ENCODE data around the gene DCHS2. TPM values are rescaled to one million over a fixed set of nuclear protein-coding genes. Genes with fewer than 3 reads are reported as not detected.

DCHS2 gene
- polyA plus RNA-seq, 4 donors: 0.10 to 0.34 TPM; not detected in 2

DNA sequence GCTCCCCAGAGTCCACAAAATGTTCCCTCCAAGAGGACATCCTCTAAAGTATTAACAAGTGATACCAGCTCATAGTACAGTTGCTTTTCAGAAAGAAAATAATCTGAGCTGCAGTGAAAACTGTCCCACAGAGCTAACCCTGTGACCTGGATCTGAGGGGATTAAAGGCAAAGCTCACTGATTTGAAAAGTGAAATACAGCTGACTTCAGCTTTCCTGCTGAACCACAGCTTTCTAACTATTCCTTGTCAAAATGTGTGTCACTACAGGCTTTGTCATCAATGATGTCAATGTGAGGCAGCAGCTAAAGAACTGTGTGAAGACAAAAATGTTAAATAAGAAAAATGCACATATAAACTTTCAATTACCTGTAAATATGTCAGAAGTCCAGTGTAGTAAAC, 36.9 kb downstream of the DCHS2 start:
- H3K36me3 ChIP-seq (ENCODE audit: control insufficient read depth in 3 of 3, insufficient read depth in 2 of 3, low read depth in 1 of 3, low read length in 3 of 3): no peaks in the 10 kb centered on the region
- H3K9me3 ChIP-seq (ENCODE audit: control insufficient read depth in 2 of 2, insufficient read depth in 1 of 2, low read depth in 1 of 2, low read length in 1 of 2): no peaks in the 10 kb centered on the region
- no peak overlapping the region for H3K4me3 ChIP-seq (ENCODE audit: low read depth in 1 of 3, low read length in 3 of 3)
- FAIRE-seq (no peak), DNase-seq (no peak)
- H3K27me3 ChIP-seq (ENCODE audit: control insufficient read depth in 3 of 3, insufficient read depth in 3 of 3, low read length in 3 of 3): peaks cover 0 to 3% (median 0%) of the 10 kb centered on the region in 3 donors
- no peaks in the 10 kb centered on the region for H3K4me1 ChIP-seq (ENCODE audit: control insufficient read depth in 3 of 3, insufficient read depth in 2 of 3, low read depth in 1 of 3, low read length in 2 of 3)
- no peak overlapping the region for H3K27ac ChIP-seq (ENCODE audit: low read depth in 1 of 3, low read length in 2 of 3)

DNA sequence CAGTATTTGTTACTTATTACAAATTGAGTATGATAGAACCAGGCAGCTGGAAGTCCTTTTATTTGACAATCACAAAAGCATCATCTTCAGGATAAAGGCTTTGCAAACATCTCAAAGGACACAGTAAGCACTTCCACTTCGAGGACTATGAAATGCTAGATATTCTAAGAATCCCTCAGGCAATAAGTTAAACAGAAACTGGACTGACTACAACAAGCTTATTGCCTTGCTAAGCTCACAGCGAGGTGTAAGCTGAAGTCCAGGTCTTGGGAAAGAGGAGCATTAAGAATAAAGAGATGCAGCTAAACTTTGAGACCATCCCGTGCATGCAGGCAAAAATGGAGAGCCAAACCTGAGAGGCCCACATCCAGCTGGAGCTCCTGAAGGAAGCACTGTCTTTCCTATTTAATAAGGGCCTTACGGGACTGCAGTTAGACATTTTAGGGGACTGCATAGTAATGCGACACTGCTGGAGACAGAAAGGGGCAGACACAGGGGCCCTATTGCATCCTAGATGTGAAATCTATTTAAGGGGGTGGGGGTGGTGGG, 38.7 kb downstream of the DCHS2 start:
- no peak for FAIRE-seq
- H3K27me3 ChIP-seq (ENCODE audit: control insufficient read depth in 3 of 3, insufficient read depth in 3 of 3, low read length in 3 of 3): peaks cover 0 to 3% (median 0%) of the 10 kb centered on the region in 3 donors
- 61 to 67% (median 65%) methylated on average over 5 of the region's 5 CpGs for WGBS, 3 donors
- H3K27ac ChIP-seq (ENCODE audit: low read depth in 1 of 3, low read length in 2 of 3): no peak overlapping the region
- no peaks in the 10 kb centered on the region for H3K4me1 ChIP-seq (ENCODE audit: control insufficient read depth in 3 of 3, insufficient read depth in 2 of 3, low read depth in 1 of 3, low read length in 2 of 3)
- no peak for DNase-seq
- no peaks in the 10 kb centered on the region for H3K36me3 ChIP-seq (ENCODE audit: control insufficient read depth in 3 of 3, insufficient read depth in 2 of 3, low read depth in 1 of 3, low read length in 3 of 3)
- H3K4me3 ChIP-seq (ENCODE audit: low read depth in 1 of 3, low read length in 3 of 3): no peak overlapping the region
- no peaks in the 10 kb centered on the region for H3K9me3 ChIP-seq (ENCODE audit: control insufficient read depth in 2 of 2, insufficient read depth in 1 of 2, low read depth in 1 of 2, low read length in 1 of 2)

DNA sequence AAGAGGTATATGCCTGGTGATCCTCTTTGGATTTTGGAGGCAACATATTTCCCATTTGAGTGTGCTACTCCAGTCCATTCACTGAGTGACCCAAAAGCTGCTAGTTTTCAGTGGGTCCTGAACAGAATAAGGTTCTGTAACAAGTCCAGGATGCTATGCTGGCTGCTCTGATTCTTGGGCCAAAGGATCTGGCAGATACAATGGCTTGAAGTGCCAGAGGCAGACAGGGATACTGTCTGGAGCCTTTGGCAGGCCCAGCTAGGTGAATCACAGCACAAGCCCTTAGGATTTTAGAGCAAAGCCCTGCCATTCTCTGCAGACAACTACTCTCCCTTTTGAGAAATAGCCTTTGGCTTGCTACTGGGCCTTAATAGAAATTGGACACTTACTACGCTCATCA, 40.6 kb downstream of the DCHS2 start:
- H3K4me1 ChIP-seq (ENCODE audit: control insufficient read depth in 3 of 3, insufficient read depth in 2 of 3, low read depth in 1 of 3, low read length in 2 of 3): no peaks in the 10 kb centered on the region
- no peak for FAIRE-seq
- no peaks in the 10 kb centered on the region for H3K9me3 ChIP-seq (ENCODE audit: control insufficient read depth in 2 of 2, insufficient read depth in 1 of 2, low read depth in 1 of 2, low read length in 1 of 2)
- H3K4me3 ChIP-seq (ENCODE audit: low read depth in 1 of 3, low read length in 3 of 3): no peak overlapping the region
- H3K27me3 ChIP-seq (ENCODE audit: control insufficient read depth in 3 of 3, insufficient read depth in 3 of 3, low read length in 3 of 3): no peaks in the 10 kb centered on the region
- no peak overlapping the region for H3K27ac ChIP-seq (ENCODE audit: low read depth in 1 of 3, low read length in 2 of 3)
- 85 to 100% (median 90%) methylated on average over 1 of the region's 1 CpG for WGBS, 3 donors
- no peak for DNase-seq
- no peaks in the 10 kb centered on the region for H3K36me3 ChIP-seq (ENCODE audit: control insufficient read depth in 3 of 3, insufficient read depth in 2 of 3, low read depth in 1 of 3, low read length in 3 of 3)

DNA sequence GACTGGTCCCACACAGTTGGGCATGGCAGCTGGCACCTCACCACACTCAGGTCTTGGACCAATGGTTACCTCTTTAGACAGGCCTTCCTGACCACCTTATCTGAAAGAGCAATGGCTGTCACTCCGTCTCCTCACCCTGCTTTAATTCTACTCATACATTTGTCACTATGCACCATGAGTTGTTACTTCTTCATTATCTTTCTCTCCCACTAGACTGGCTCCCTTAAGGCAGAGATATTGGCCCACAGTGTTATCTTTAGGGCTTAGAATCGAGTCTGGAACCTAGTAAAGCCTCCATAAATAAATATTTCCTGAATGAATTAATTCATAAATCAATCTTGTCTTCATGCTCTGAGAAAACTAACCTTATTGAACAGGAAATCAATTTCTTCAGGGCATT, 46.6 kb downstream of the DCHS2 start:
- H3K4me1 ChIP-seq (ENCODE audit: control insufficient read depth in 3 of 3, insufficient read depth in 2 of 3, low read depth in 1 of 3, low read length in 2 of 3): no peaks in the 10 kb centered on the region
- FAIRE-seq (no peak), DNase-seq (no peak)
- H3K36me3 ChIP-seq (ENCODE audit: control insufficient read depth in 3 of 3, insufficient read depth in 2 of 3, low read depth in 1 of 3, low read length in 3 of 3): no peaks in the 10 kb centered on the region
- H3K9me3 ChIP-seq (ENCODE audit: control insufficient read depth in 2 of 2, insufficient read depth in 1 of 2, low read depth in 1 of 2, low read length in 1 of 2): no peaks in the 10 kb centered on the region
- no peak overlapping the region for H3K4me3 ChIP-seq (ENCODE audit: low read depth in 1 of 3, low read length in 3 of 3)
- WGBS, 3 donors: 40 to 53% (median 48%) methylated on average over 2 of the region's 2 CpGs
- peaks cover 0 to 2% (median 0%) of the 10 kb centered on the region in 3 donors for H3K27me3 ChIP-seq (ENCODE audit: control insufficient read depth in 3 of 3, insufficient read depth in 3 of 3, low read length in 3 of 3)
- H3K27ac ChIP-seq (ENCODE audit: low read depth in 1 of 3, low read length in 2 of 3): no peak overlapping the region

DNA sequence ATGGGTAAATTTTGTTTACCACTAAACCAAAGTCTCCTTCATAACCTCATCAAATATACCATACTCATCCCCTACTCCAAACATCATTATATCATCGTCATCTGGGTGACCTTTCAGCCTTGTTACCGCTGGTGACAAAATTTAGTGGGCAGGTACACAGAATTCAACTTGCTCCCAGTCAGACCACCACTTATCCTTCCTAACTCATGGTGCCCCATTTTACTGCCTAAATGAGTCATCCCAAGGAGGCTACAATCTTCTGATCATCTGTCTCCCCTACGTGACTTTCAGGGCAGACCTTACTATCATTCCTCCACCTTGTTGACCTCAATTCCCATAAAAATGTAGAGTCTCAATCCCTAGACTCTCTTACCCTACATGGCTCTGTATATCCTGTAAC, 49.6 kb downstream of the DCHS2 start:
- H3K27ac ChIP-seq (ENCODE audit: low read depth in 1 of 3, low read length in 2 of 3): no peak overlapping the region
- H3K27me3 ChIP-seq (ENCODE audit: control insufficient read depth in 3 of 3, insufficient read depth in 3 of 3, low read length in 3 of 3): peaks cover 0 to 3% (median 0%) of the 10 kb centered on the region in 3 donors
- WGBS, 3 donors: 59 to 82% (median 60%) methylated on average over 3 of the region's 3 CpGs
- no peak for FAIRE-seq
- H3K4me3 ChIP-seq (ENCODE audit: low read depth in 1 of 3, low read length in 3 of 3): no peak overlapping the region
- no peaks in the 10 kb centered on the region for H3K9me3 ChIP-seq (ENCODE audit: control insufficient read depth in 2 of 2, insufficient read depth in 1 of 2, low read depth in 1 of 2, low read length in 1 of 2)
- no peak for DNase-seq
- no peaks in the 10 kb centered on the region for H3K4me1 ChIP-seq (ENCODE audit: control insufficient read depth in 3 of 3, insufficient read depth in 2 of 3, low read depth in 1 of 3, low read length in 2 of 3)
- H3K36me3 ChIP-seq (ENCODE audit: control insufficient read depth in 3 of 3, insufficient read depth in 2 of 3, low read depth in 1 of 3, low read length in 3 of 3): no peaks in the 10 kb centered on the region

DNA sequence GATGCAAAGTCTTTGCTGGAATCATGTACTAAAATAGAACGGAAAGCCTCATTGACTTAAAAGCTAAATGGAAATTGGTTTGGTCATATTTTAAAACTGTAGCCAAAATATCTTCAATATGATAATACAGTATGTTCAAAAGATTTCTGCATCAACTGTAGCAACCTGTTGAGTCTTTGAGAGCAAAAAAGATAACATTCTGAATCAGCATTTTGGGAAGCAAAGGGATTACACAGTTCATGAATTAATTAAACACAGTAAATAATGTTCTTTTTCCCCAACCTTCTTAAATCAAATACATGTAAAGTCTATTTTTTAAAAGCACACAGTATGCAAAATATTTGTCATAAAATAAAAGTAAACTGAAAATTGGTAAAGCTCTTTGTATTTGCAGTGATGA, 50.5 kb downstream of the DCHS2 start:
- FAIRE-seq (no peak), DNase-seq (no peak)
- Histone ChIP-seq H3K4me3 (ENCODE audit: low read depth in 1 of 3, low read length in 3 of 3) (no peak overlapping the region), H3K27ac (ENCODE audit: low read depth in 1 of 3, low read length in 2 of 3) (no peak overlapping the region), H3K4me1 (ENCODE audit: control insufficient read depth in 3 of 3, insufficient read depth in 2 of 3, low read depth in 1 of 3, low read length in 2 of 3) (no peaks in the 10 kb centered on the region), H3K9me3 (ENCODE audit: control insufficient read depth in 2 of 2, insufficient read depth in 1 of 2, low read depth in 1 of 2, low read length in 1 of 2) (no peaks in the 10 kb centered on the region), H3K36me3 (ENCODE audit: control insufficient read depth in 3 of 3, insufficient read depth in 2 of 3, low read depth in 1 of 3, low read length in 3 of 3) (no peaks in the 10 kb centered on the region), H3K27me3 (ENCODE audit: control insufficient read depth in 3 of 3, insufficient read depth in 3 of 3, low read length in 3 of 3) (peaks cover 0 to 3% (median 0%) of the 10 kb centered on the region in 3 donors)
- WGBS, 3 donors: 88 to 91% (median 88%) methylated on average over 1 of the region's 1 CpG

DNA sequence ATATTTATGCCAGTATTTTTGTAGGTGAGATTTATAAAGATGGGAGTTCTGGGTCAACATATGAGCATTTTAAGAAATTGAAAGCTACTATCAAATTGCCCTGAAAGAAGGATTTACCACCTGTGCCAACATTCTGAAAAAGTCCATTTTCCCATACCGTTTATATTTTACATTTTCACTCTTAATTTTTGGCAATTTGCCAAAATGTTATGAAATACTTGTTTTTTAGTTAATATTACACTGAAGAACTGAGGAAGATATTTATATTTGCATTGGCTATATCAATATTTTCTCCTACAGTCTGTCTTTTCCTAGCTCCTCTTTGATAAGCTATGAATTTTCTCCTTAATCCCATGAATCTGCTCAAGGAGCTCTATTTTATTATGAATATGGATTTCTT, 52.4 kb downstream of the DCHS2 start:
- peaks cover 0 to 3% (median 0%) of the 10 kb centered on the region in 3 donors for H3K27me3 ChIP-seq (ENCODE audit: control insufficient read depth in 3 of 3, insufficient read depth in 3 of 3, low read length in 3 of 3)

DNA sequence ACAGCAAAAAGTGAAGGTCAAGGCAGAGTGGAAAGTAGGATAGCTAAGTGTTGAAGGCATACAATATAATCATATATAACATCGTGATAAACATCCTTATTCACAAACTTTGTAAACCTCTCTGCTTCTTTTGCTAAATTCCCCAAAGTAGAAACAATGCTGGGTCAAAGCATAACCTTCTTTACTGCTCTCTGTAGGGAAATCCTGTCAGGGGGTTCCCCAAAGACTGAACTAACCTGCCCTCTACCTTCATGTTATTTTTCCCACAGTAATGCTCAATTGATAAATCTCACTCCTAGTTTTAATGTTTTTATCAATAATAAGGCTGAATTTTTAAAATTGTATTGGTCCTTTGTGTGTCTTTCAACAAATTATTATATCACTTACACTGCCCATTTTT, 55.7 kb downstream of the DCHS2 start:
- DNase-seq: no peak
- no peaks in the 10 kb centered on the region for H3K4me1 ChIP-seq (ENCODE audit: control insufficient read depth in 3 of 3, insufficient read depth in 2 of 3, low read depth in 1 of 3, low read length in 2 of 3)
- WGBS, 3 donors: 60 to 69% (median 62%) methylated on average over 1 of the region's 1 CpG
- no peak overlapping the region for H3K4me3 ChIP-seq (ENCODE audit: low read depth in 1 of 3, low read length in 3 of 3)
- no peaks in the 10 kb centered on the region for H3K9me3 ChIP-seq (ENCODE audit: control insufficient read depth in 2 of 2, insufficient read depth in 1 of 2, low read depth in 1 of 2, low read length in 1 of 2)
- peaks cover 0 to 6% (median 0%) of the 10 kb centered on the region in 3 donors for H3K27me3 ChIP-seq (ENCODE audit: control insufficient read depth in 3 of 3, insufficient read depth in 3 of 3, low read length in 3 of 3)
- no peaks in the 10 kb centered on the region for H3K36me3 ChIP-seq (ENCODE audit: control insufficient read depth in 3 of 3, insufficient read depth in 2 of 3, low read depth in 1 of 3, low read length in 3 of 3)
- no peak for FAIRE-seq
- H3K27ac ChIP-seq (ENCODE audit: low read depth in 1 of 3, low read length in 2 of 3): no peak overlapping the region

More for the DNA sequence above, 52.4 kb downstream of the DCHS2 start:
- DNase-seq: no peak
- H3K4me3 ChIP-seq (ENCODE audit: low read depth in 1 of 3, low read length in 3 of 3): no peak overlapping the region
- WGBS, 3 donors: 7 to 14% (median 8%) methylated on average over 1 of the region's 1 CpG
- H3K9me3 ChIP-seq (ENCODE audit: control insufficient read depth in 2 of 2, insufficient read depth in 1 of 2, low read depth in 1 of 2, low read length in 1 of 2): no peaks in the 10 kb centered on the region
- H3K36me3 ChIP-seq (ENCODE audit: control insufficient read depth in 3 of 3, insufficient read depth in 2 of 3, low read depth in 1 of 3, low read length in 3 of 3): no peaks in the 10 kb centered on the region
- no peaks in the 10 kb centered on the region for H3K4me1 ChIP-seq (ENCODE audit: control insufficient read depth in 3 of 3, insufficient read depth in 2 of 3, low read depth in 1 of 3, low read length in 2 of 3)
- H3K27ac ChIP-seq (ENCODE audit: low read depth in 1 of 3, low read length in 2 of 3): no peak overlapping the region
- FAIRE-seq: no peak

DNA sequence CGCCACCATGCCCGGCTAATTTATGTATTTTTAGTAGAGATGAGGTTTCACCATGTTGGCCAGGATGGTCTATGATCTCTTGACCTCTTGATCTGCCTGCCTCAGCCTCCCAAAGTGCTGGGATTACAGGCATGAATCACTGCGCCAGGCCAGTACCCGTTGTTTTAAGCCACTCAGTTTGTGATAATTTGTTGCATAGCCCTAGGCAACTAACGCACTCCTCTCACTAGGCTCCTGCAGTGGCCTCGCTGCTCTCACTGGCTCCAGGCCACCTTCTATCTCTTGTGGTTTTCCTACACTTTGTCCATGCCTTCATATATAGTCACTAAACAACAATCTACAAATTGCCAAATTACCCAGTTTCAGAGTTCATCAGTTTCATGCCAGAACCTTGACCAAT, 58.1 kb downstream of the DCHS2 start:
- Histone ChIP-seq H3K4me1 (ENCODE audit: control insufficient read depth in 3 of 3, insufficient read depth in 2 of 3, low read depth in 1 of 3, low read length in 2 of 3) (no peaks in the 10 kb centered on the region), H3K36me3 (ENCODE audit: control insufficient read depth in 3 of 3, insufficient read depth in 2 of 3, low read depth in 1 of 3, low read length in 3 of 3) (no peaks in the 10 kb centered on the region), H3K27ac (ENCODE audit: low read depth in 1 of 3, low read length in 2 of 3) (no peak overlapping the region), H3K27me3 (ENCODE audit: control insufficient read depth in 3 of 3, insufficient read depth in 3 of 3, low read length in 3 of 3) (peaks cover 0 to 3% (median 0%) of the 10 kb centered on the region in 3 donors), H3K9me3 (ENCODE audit: control insufficient read depth in 2 of 2, insufficient read depth in 1 of 2, low read depth in 1 of 2, low read length in 1 of 2) (no peaks in the 10 kb centered on the region), H3K4me3 (ENCODE audit: low read depth in 1 of 3, low read length in 3 of 3) (no peak overlapping the region)
- DNase-seq (no peak), FAIRE-seq (no peak)
- 88 to 92% (median 90%) methylated on average over 6 of the region's 6 CpGs for WGBS, 3 donors
